H1 (cell line): ENCODE results near the gene CEP135. TPM values are rescaled to one million over a fixed set of nuclear protein-coding genes. Genes with fewer than 3 reads are reported as not detected.

ENCODE experiments used
- CTCF ChIA-PET: fragments of 300-600 bp; sonication (Branson Sonifier 250); formaldehyde crosslinking; loops from one replicate; lab custom pipeline; 2021; ENCODE audit not compliant: partially characterized antibody; lab: Charles Lee
- POLR2A ChIA-PET: fragments of 300-600 bp; sonication (Branson Sonifier 250); formaldehyde crosslinking; loops from one replicate; lab custom pipeline; 2021; ENCODE audit warnings: inconsistent platforms; ENCODE audit not compliant: partially characterized antibody; lab: Charles Lee
- DNase-seq, 2 experiments: peaks; one replicate each; pipeline versions ENCODE4 v3.0.0 to v3.0.0-alpha.2; 2010 to 2022; ENCODE audit warnings: low spot score in 2 of 2, low read depth in 1 of 2, mixed read lengths in 1 of 2
- FAIRE-seq: peaks from 2 replicates; lab custom pipeline; 2011; peaks lifted over from hg19 to GRCh38; lab: Jason Lieb, UNC
- H2AFZ ChIP-seq: 2 replicates; pipeline ENCODE4 v1.8.1; 2012; ENCODE audit warnings: low read length, inconsistent platforms
- H2AK5ac ChIP-seq: 2 replicates; pipeline ENCODE4 v1.6.1; 2013; ENCODE audit warnings: low read depth, low read length
- H2BK120ac ChIP-seq: replicated peaks from 2 replicates; pipeline ENCODE3; 2013; ENCODE audit warnings: low read depth, low read length, inconsistent platforms
- H2BK12ac ChIP-seq: 2 replicates; pipeline ENCODE4 v1.6.1; 2013; ENCODE audit warnings: low read depth, low read length
- H2BK15ac ChIP-seq: 2 replicates; pipeline ENCODE4 v1.6.1; 2013; ENCODE audit warnings: low read length
- H2BK20ac ChIP-seq: 2 replicates; pipeline ENCODE4 v1.6.1; 2013; ENCODE audit warnings: low read length
- H2BK5ac ChIP-seq: 2 replicates; pipeline ENCODE4 v1.6.1; 2013; ENCODE audit warnings: low read depth, low read length
- H3K14ac ChIP-seq: 2 replicates; pipeline ENCODE4 v1.6.1; 2013; ENCODE audit warnings: inconsistent platforms; ENCODE audit not compliant: insufficient read length
- H3K18ac ChIP-seq: 2 replicates; pipeline ENCODE4 v1.6.1; 2013; ENCODE audit warnings: low read length; ENCODE audit errors: extremely low read depth
- H3K23ac ChIP-seq: 2 replicates; pipeline ENCODE4 v1.6.1; 2013; ENCODE audit warnings: inconsistent platforms; ENCODE audit not compliant: insufficient read length
- H3K23me2 ChIP-seq: 2 replicates; pipeline ENCODE4 v1.6.1; 2013; ENCODE audit warnings: low read depth, low read length
- H3K27ac ChIP-seq: 2 replicates; pipeline ENCODE4 v1.6.1; 2011; ENCODE audit warnings: low read depth, low read length, inconsistent platforms
- H3K27me3 ChIP-seq, 4 experiments: replicated peaks in 1 of 4; 1 replicate in 1 of 4; 2 replicates in 3 of 4; pipeline versions ENCODE4 v1.6.1 to v1.8.1; 2011 to 2013; ENCODE audit warnings: low read length in 3 of 4, mild to moderate bottlenecking in 3 of 4, inconsistent platforms in 2 of 4, mixed read lengths in 2 of 4, moderate library complexity in 1 of 4; ENCODE audit not compliant: control insufficient read depth in 3 of 4, insufficient read depth in 3 of 4; ENCODE audit errors: extremely low read depth in 1 of 4
- H3K36me3 ChIP-seq, 4 experiments: 2 replicates each; pipeline versions ENCODE4 v1.6.1 to v1.8.1; 2011 to 2013; ENCODE audit warnings: mild to moderate bottlenecking in 4 of 4, low read length in 3 of 4, moderate library complexity in 2 of 4, control low read depth in 1 of 4, inconsistent platforms in 1 of 4; ENCODE audit not compliant: insufficient read depth in 4 of 4, control insufficient read depth in 2 of 4
- H3K4ac ChIP-seq: replicated peaks from 2 replicates; pipeline ENCODE3; 2013; ENCODE audit warnings: low read length, low read depth, mixed read lengths, inconsistent platforms; ENCODE audit not compliant: insufficient read length
- H3K4me1 ChIP-seq, 4 experiments: replicated peaks in 1 of 4; 1 replicate in 1 of 4; 2 replicates in 3 of 4; pipeline versions ENCODE4 v1.6.1 to v1.8.1; 2011 to 2013; ENCODE audit warnings: low read length in 3 of 4, inconsistent platforms in 2 of 4, mixed read lengths in 1 of 4; ENCODE audit not compliant: insufficient read depth in 4 of 4, control insufficient read depth in 3 of 4
- H3K4me2 ChIP-seq, 2 experiments: 2 replicates each; pipeline versions ENCODE4 v1.6.1 to v1.8.1; 2011 to 2013; ENCODE audit warnings: low read depth in 2 of 2, low read length in 2 of 2, control low read depth in 1 of 2, inconsistent platforms in 1 of 2, mild to moderate bottlenecking in 1 of 2; ENCODE audit not compliant: insufficient read depth in 1 of 2
- H3K4me3 ChIP-seq, 4 experiments: fragments of 200-600, 300-600 bp in 1 of 4; sonication (generic), shearing (Covaris generic), sonication (Bioruptor Twin) in 1 of 4; 2 replicates each; pipeline versions ENCODE4 v1.5.1 to v1.8.1; 2011 to 2016; ENCODE audit warnings: low read length in 4 of 4, low read depth in 3 of 4, control low read depth in 2 of 4, inconsistent platforms in 2 of 4, mild to moderate bottlenecking in 2 of 4, mixed read lengths in 1 of 4, moderate library complexity in 1 of 4; ENCODE audit not compliant: insufficient read depth in 2 of 4; ENCODE audit errors: extremely low read depth in 1 of 4
- H3K56ac ChIP-seq: replicated peaks from 2 replicates; pipeline ENCODE3; 2013; ENCODE audit warnings: low read depth, mild to moderate bottlenecking, mixed read lengths, low read length, inconsistent platforms; ENCODE audit not compliant: insufficient read length
- H3K79me1 ChIP-seq: 2 replicates; pipeline ENCODE4 v1.6.1; 2013; ENCODE audit warnings: low read depth, low read length, control low read depth
- H3K79me2 ChIP-seq, 2 experiments: 2 replicates each; pipeline versions ENCODE4 v1.6.1 to v1.8.1; 2012 to 2013; ENCODE audit warnings: low read length in 2 of 2, mild to moderate bottlenecking in 2 of 2, inconsistent platforms in 1 of 2; ENCODE audit not compliant: insufficient read depth in 2 of 2, control insufficient read depth in 1 of 2
- H3K9ac ChIP-seq, 4 experiments: replicated peaks in 1 of 4; 1 replicate in 1 of 4; 2 replicates in 3 of 4; pipeline versions ENCODE4 v1.6.1 to v1.8.1; 2011 to 2013; ENCODE audit warnings: low read depth in 3 of 4, low read length in 3 of 4, control low read depth in 2 of 4, mild to moderate bottlenecking in 2 of 4, moderate library complexity in 2 of 4, inconsistent platforms in 1 of 4; ENCODE audit errors: extremely low read depth in 1 of 4
- H3K9me3 ChIP-seq, 2 experiments: 2 replicates each; pipeline versions ENCODE4 v1.6.1 to v1.8.1; 2012 to 2013; ENCODE audit warnings: mild to moderate bottlenecking in 2 of 2, moderate library complexity in 2 of 2, control low read depth in 1 of 2, inconsistent platforms in 1 of 2, low read depth in 1 of 2, low read length in 1 of 2, mixed read lengths in 1 of 2; ENCODE audit not compliant: insufficient read depth in 2 of 2
- H4K20me1 ChIP-seq, 2 experiments: replicated peaks in 1 of 2; 2 replicates each; pipeline versions ENCODE3 to v1.8.1; 2011 to 2013; ENCODE audit warnings: inconsistent platforms in 2 of 2, low read length in 2 of 2, mild to moderate bottlenecking in 1 of 2; ENCODE audit not compliant: insufficient read depth in 2 of 2, control insufficient read depth in 1 of 2
- H4K5ac ChIP-seq: 2 replicates; pipeline ENCODE4 v1.6.1; 2013; ENCODE audit warnings: low read length, low read depth, mixed read lengths, inconsistent platforms; ENCODE audit not compliant: insufficient read length
- H4K8ac ChIP-seq: 2 replicates; pipeline ENCODE4 v1.8.0; 2013; ENCODE audit warnings: mild to moderate bottlenecking, moderate library complexity, low read length, inconsistent platforms; ENCODE audit not compliant: insufficient read depth; ENCODE audit errors: extremely low read depth
- H4K91ac ChIP-seq: replicated peaks from 2 replicates; pipeline ENCODE3; 2013; ENCODE audit warnings: low read length, mixed read lengths, inconsistent platforms; ENCODE audit not compliant: insufficient read length
- ASH2L ChIP-seq: fragments of 200-600, 300-600 bp; sonication (generic); IDR thresholded peaks from one replicate; pipeline ENCODE4 v1.7.1; 2017; ENCODE audit warnings: low read length
- BRCA1 ChIP-seq: IDR thresholded peaks from 2 replicates; pipeline ENCODE4 v1.6.1; 2012; ENCODE audit warnings: low read depth, low read length, improper control_type of control experiment
- EZH2 ChIP-seq: fragments of 200-600 bp; sonication (generic); IDR thresholded peaks from 2 replicates; pipeline ENCODE4 v1.7.1; 2012; ENCODE audit warnings: low read depth, mild to moderate bottlenecking, moderate library complexity, low read length, inconsistent platforms; ENCODE audit not compliant: severe bottlenecking
- NRF1 ChIP-seq: IDR thresholded peaks from 2 replicates; pipeline ENCODE4 v1.6.1; 2011; ENCODE audit warnings: mild to moderate bottlenecking, low read depth, low read length, improper control_type of control experiment
- RXRA ChIP-seq: IDR thresholded peaks from 2 replicates; pipeline ENCODE4 v1.6.1; 2011; ENCODE audit warnings: low read depth, mild to moderate bottlenecking, low read length, moderate library complexity; ENCODE audit not compliant: insufficient read depth
- SIN3A ChIP-seq, 2 experiments: IDR thresholded peaks in 1 of 2; conservative IDR thresholded peaks in 1 of 2; 2 replicates each; pipeline ENCODE4 v1.6.1; 2011 to 2012; ENCODE audit warnings: low read length in 2 of 2, improper control_type of control experiment in 1 of 2, low read depth in 1 of 2, mild to moderate bottlenecking in 1 of 2
- WGBS, 2 experiments: shearing (Covaris generic) in 1 of 2; methylation state at CpG; one replicate each; pipeline versions ENCODE4 v1.1.6 to v1.1.7; 2013 to 2015; ENCODE audit warnings: low lambda C conversion rate in 2 of 2, mixed read lengths in 2 of 2, inconsistent platforms in 1 of 2, low coverage in 1 of 2, missing lambda C conversion rate in 1 of 2; ENCODE audit not compliant: insufficient replicate concordance in 2 of 2, insufficient coverage in 1 of 2, insufficient read length in 1 of 2; ENCODE audit errors: extremely low coverage in 1 of 2, missing lambda C conversion rate in 1 of 2; 5-methylcytosine and 5-hydroxymethylcytosine counted together
- polyA plus RNA-seq, 7 experiments: library from polyadenylated mRNA; depleted of rRNA in 3 of 7; stranded (reverse) in 5 of 7; unstranded in 2 of 7; fragments of >200 nt in 5 of 7; fragments of 200-250 nt in 2 of 7; gene quantifications; 1 replicate in 5 of 7; 2 replicates in 1 of 7; 4 replicates in 1 of 7; pipeline versions ENCODE4 v1.2.1 to v1.2.3, GENCODE V29; 2011 to 2013; ENCODE audit warnings: missing spikeins in 2 of 7, mixed read lengths in 2 of 7
- total RNA-seq: library from RNA; stranded (reverse); fragmentation: NEBNext Ultra II Directional; extraction: Animal tissue kit (Norgen Biotek cat#: 25700); gene quantifications from 2 replicates; pipeline ENCODE4 v1.2.1, GENCODE V29; 2021

CEP135 gene
- total and polyA plus RNA-seq, 2 of the 8 experiments (the other 6 are each of a cell fraction or from before 2014, with no cell fraction given) = 2.7 to 14.5 TPM

- Histone ChIP-seq H3K18ac (no peak overlapping the region), H2BK12ac (no peak overlapping the region), H3K36me3 (no peaks in the 10 kb centered on the region; a peak in 2 of 8 replicates), H3K4me1 (peaks cover 0 to 2% (median under 1%) of the 10 kb centered on the region in 4 experiments; a peak in 4 of 7 replicates), H2BK15ac (peak overlapping the region; percentile 83; the same call in 1 of the 2 replicates), H3K9ac (peak overlapping the region in 2 of 4 experiments; percentile 6 to 10; a peak in 2 of 7 replicates), H3K4ac (no peak overlapping the region), H3K4me3 (peak overlapping the region; percentile 30 to 83 (median 81)), H3K14ac (no peak overlapping the region), H3K79me2 (peaks cover 0 to 20% of the 10 kb centered on the region in 2 experiments; a peak in 2 of 4 replicates), H2BK5ac (peak overlapping the region; percentile 96; the same call in 1 of the 2 replicates), H3K9me3 (no peaks in the 10 kb centered on the region), H3K23me2 (peaks cover 2% of the 10 kb centered on the region; the same call in 1 of the 2 replicates), H4K8ac (no peak overlapping the region), H3K27ac (no peak overlapping the region), H3K4me2 (peak overlapping the region; percentile 40 to 86), H3K23ac (no peak overlapping the region), H3K27me3 (no peaks in the 10 kb centered on the region), H3K56ac (no peak overlapping the region), H3K79me1 (no peaks in the 10 kb centered on the region), H2AFZ (peak overlapping the region; percentile 60; the same call in 1 of the 2 replicates), H4K20me1 (no peaks in the 10 kb centered on the region), H4K91ac (no peak overlapping the region), H2AK5ac (no peak overlapping the region), H2BK120ac (no peak overlapping the region), H2BK20ac (no peak overlapping the region), H4K5ac (no peak overlapping the region)
- WGBS, 2 experiments = 20% methylated on average over 19 of the region's 19 CpGs; no CpG with 5 or more reads in 1 of the 2 experiments
- DNase-seq (no peak), FAIRE-seq (no peak)
- TF ChIP-seq BRCA1 = no peak
- no peak for TF ChIP-seq NRF1
- no peak for TF ChIP-seq ASH2L
- TF ChIP-seq SIN3A (conservative IDR thresholded peaks at IDR 0.05 in 1 of 2, IDR thresholded peaks at IDR 0.05 in 1 of 2; ENCODE audit: low read depth in 1 of 2, low read length in 2 of 2) = no peak
- 0 out of 2 replicates have a peak, but pooled peaks have one; percentile 22 for TF ChIP-seq RXRA
- TF ChIP-seq EZH2 = peak; percentile 21
- ChIA-PET CTCF (interaction anchor here (0.7 to 1.8 kb wide), 14 partner anchors 8 to 342 kb away, joined by 3 to 18 read pairs (median 4); no protein-coding TSS in a partner anchor), POLR2A (interaction anchor here (0.9 to 2.0 kb wide), 11 partner anchors 8 to 457 kb away, joined by 3 to 7 read pairs (median 3); no protein-coding TSS in a partner anchor)
Observed at GRCh38 chr4:55947912-55948725, 626 bp upstream of the CEP135 start.
